GM21367 (cell line): ENCODE data around the gene CHIT1.
A peak's percentile ranks its signal among the peaks of the same experiment; 100 is the strongest.

Source experiments
- ATAC-seq: cut with Tn5 transposase; IDR thresholded peaks from one replicate; pipeline ENCODE4 v1.9.1; 2021; ENCODE audit not compliant: unreplicated experiment

The CHIT1 gene

GRCh38 chr1:203229471-203230135 is at the start of gene CHIT1:
Gene CHIT1 (minus strand): TSS chr1:203229673. CDS start chr1:203229636, 37 bp downstream.
- no peak for ATAC-seq

GRCh38 chr1:203278885-203279406 is 49.5 kb upstream of the CHIT1 start:
- no peak for ATAC-seq

DNA sequence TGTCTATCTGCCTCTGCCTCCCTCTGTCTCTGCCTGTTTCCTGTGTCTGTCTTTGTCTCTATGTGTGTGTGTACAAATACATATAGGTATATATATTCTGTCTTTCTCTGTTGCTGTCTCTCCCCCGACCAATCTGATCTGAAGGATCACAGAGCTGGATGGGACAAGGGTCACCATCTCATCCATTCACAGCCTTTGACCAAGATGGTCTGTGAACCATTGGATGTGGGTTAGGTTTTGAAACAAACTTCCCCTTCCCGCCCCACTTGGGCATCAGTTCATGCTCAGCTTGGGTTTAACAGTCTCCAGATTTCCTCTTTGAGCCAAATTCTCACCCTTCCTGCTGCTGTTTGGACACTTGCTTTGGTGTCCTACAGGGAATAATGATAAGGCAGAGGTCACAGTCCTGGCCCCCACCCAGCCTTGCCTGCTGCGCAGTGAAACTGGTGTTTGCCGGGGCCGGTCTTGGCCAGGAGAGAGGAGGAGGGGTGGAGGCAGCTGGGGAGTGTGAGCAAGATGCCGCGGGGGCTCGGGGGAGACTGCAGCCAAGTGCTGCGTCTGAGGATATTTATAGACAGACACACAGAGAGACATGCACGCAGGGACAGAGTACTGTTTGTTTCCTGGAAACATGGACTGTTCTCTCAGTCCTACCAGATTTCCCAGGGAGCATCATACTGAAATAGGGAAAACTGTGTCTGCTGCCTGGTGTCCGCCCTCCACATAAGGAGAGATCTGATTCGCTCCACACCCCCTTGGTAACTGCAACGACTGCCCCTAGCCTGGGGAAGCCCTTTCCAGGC is 48.8 kb upstream of the CHIT1 start:
- no peak for ATAC-seq

- no peak for ATAC-seq
These were observed 47.6 kb upstream of the CHIT1 start for GRCh38 chr1:203276916-203277545.

GRCh38 chr1:203276408-203276807 is 46.9 kb upstream of the CHIT1 start:
- no peak for ATAC-seq

DNA sequence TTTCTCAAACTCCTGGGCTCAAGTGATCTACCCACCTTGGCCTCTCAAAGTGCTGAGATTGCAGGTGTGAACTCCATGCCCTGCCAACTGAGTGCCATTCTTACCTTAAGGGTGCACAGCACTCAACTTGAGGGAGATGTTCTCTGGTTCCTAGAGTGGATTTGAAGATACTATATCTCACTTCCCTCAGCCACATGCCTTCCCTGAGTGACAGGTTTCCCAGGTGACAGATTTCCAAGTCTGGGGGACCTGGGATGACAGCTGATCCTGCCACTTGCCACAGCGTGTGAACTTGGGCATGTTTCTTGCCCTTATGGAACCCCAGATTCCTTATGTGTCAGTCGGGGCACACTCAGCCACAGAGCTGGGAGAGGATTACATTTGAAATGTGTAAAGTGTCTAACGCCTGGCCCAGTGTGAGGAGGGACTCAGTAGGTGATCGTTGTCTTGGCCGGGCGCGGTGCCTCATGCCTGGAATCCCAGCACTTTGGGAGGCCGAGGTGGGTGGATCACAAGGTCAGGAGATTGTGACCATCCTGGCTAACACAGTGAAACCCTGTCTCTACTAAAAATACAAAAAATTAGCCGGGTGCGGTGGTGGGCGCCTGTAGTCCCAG is 46.3 kb upstream of the CHIT1 start:
- ATAC-seq, result no peak

DNA sequence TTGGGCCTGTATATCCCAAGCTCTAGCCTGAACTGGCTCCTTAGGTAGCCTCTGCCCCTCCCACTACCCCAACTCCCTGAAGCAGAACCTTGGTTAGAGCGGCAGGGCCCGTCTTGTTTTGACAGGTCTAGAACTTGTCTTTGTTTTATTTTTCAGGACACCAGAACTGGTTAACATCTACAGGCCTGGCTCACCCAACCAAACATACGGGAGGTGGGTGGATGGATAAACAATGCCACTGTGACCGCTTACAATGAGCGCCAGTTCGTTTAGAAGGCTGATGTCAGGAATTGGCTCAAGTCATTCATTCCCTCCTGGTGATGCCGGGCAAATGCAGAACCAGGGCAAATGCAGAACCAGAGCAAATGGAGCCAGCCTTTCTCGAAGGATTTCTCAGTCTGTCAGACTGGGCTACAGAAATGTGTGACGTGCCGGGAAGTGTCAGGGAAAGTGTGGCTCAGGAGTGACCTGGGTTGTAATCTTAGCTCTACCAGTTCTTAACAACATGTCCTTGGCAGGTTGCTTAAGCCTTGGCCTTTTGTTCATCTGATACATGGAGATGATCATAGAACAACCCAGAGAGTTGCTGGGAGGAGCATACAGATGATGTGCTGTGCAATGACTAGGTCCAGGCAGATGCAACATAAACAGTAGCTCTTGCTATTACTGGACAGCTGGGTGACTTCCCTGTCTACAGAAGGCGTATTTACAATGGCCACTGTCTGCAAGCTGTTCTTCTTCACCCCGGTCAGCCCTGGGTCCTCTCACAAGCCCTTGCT is 45.3 kb upstream of the CHIT1 start:
- no peak for ATAC-seq

DNA sequence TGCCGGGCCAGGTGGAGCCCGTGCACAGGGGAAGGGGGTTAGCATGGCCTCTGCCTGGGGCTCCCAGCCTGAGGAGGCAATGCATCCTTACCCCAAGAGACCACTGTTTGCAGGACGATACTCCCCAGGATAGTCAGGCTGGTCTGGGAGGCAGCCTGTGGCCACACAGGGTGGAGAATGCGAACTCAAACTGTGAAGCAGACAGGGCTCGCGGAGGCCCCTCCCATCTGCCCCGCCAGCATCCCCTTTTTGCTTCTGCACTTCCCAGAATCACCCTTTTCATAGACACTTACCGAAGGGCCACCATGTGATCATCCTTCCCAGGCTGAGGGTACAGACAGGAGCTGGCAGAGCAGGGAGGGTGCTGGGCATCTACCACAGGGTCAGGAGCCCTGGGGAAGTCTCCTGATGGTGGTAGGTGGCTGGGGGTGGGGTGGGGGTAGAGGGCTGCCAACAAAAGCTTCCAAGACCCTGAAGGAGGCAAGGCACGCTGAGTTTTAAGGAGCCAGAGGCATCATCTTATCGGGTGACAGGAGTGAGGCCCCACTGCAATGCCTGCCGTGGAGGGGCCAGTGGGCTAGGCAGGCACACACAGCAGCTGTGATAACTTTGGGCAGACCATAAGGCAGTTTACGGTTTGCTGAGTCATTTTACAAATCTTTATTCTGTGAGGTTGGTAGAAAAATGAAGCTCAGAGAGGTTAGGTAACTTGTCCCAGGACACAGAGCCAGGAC is 44.6 kb upstream of the CHIT1 start:
- no peak for ATAC-seq

DNA sequence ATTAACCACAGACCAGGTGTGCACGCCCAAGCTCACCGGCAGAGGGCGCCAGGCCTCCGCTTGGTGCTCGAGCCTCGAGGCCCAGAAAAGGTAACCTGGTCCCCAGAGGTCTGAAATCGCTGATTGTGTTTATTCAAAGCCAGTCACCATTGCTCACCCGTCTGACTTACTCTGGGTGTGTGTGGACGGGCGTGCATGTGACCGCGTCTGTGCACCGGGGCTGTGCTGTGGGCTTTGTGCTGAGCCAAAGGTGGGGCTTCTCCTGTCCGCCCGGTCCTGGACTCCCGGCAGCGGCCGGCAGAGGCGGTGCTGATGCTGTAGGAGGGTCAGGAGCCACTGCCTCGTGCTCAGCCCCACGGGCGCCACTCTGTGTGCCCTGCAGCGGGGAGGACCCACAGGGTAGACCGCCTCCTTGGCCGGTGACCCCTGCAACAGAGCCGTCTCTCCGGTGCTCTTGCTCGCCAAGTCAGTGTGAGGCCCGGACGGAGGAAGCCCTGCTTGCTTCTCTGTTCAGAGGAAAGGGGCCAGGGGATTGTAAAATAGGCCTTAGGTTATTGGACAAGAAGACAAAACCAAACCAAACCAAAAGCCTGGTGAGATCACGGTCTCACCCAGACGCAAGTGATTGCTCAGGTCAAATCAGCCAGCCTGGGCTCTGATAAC is 43.9 kb upstream of the CHIT1 start:
- ATAC-seq, result peak; percentile 41

GRCh38 chr1:203272633-203273205 is 43.2 kb upstream of the CHIT1 start:
- no peak for ATAC-seq

GRCh38 chr1:203271962-203272632 is 42.6 kb upstream of the CHIT1 start:
- ATAC-seq, result no peak

DNA sequence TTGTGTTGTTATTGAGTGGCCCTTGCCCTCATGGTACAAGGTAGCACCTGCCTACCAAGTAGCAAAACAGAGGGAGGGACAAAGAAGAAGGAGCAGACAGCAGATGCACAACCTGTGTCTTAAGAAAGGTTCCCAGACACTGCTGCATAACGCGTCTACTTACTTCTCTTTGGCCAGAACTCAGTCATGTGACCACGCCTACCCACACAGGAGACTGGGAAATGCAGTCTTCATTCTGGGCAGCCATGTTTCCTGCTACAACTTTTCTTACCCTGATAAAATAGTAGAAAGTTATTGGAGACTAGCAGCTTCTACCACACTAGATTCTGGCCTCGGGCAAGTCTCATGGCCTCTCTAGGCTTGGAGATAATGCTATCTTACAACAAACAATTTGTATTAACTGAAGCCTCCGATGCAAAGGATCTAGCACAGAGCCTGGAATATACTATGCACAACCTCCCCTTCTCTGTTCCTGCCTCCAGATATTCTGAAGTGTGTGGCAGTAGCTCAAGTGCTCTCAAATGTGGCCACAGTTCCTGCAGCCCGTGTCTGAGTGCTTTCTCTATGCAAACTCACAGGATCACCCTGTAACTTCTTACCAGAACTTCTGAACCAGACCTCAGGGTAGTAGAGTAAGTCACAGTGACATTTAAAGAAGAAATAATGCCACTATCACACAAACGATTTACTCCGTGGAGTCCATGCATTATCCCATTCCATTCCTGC is 41.7 kb upstream of the CHIT1 start:
- ATAC-seq, result no peak

DNA sequence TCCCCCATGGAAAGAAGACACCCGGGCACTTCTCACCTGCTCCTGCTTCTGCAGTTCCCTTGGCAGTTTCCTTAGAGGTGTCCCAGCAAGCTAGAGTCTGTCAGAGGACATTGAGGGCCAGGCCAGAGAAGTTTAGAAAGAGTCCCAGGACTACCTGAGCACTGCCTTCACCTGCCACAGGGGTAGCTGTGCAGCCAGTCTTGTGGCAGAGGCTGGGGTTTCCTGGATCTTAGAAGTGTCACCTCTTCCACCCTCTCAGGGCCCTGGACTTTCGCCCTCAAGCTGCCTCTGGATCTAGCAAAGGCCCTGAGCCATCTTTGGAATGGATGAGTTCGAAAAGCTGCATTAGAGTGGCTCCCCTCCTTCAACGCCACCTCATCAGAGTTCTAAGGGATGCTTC is 41.0 kb upstream of the CHIT1 start:
- ATAC-seq, result no peak

DNA sequence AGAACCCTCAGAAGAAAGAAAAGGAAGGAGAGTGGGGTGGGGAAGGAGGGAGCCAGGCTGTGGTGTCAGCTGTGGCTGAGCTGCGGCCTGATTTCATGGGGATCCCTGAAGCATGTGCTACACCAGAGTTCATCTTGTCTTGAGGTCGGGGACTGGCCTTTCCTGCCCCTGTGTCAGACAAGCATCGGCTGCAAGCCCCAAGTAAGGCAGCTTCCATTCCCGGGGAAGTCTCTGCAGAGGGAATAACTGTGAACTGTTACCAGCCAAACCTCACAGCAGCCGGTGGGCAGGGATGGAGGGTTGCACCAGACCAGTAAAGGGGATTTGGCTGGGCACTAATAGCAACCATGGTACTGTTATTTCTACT is 40.2 kb upstream of the CHIT1 start:
- ATAC-seq, result no peak

DNA sequence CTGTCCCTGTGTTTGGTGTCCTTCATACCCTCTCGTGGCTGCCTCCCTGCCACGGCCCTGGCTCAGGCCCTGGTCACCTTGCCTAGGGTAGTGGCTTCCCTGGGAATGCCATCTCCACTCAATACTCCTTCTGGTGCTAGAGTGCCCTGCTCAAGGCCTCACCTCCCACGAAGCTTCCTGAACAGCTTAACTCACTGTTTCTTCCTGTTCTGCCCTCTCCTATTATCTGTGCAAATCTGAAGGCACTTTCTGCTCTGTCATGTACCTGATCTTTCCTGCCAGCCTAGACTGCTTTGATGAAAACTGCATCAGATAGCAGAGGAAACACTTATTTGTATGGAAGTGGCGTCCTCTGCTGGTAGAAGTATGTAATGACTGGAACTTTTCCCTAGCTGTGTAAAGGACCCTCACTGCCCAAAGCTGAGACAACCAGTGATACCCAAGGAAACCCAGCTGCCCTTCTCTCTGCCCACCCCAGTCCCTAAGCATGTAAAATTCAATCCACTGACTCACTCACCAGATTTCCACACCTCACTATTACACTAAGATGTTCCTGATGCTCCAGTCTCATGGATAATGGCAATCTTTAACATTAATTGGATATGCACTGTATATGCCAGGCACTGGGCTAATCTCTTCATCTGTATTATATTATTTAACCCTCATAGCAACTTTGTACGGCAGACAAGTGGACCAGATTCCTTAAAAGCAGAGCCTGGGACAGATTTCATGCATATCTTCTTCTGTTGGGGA is 39.6 kb upstream of the CHIT1 start:
- no peak for ATAC-seq

DNA sequence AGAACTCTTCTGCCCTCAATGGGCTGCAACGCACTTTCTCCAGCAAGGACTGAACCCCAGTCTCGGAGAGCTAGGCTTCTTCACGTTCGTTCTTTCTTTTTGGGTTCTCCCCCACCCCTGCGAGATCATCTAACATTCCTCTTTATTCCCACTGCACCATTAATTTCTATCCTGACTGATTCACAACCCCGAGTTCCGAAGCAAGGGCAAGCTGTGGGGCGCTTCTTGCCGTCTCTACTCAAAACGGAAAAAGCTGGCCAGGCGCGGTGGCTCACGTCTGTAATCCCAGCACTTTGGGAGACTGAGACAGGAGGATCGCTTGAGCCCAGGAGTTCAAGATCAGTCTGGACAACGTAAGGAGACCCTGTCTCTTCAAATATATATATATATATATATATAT is 38.4 kb upstream of the CHIT1 start:
- ATAC-seq, result no peak

GRCh38 chr1:203267347-203267846 is 37.9 kb upstream of the CHIT1 start:
- ATAC-seq, result no peak
